WERI-Rb-1 (cell line): Measurements from ENCODE around the gene ATP11A.
"Not testable (repeated sequence)": the region's sequence is repeated elsewhere in the genome, so short reads cannot be mapped to it uniquely, and the experiment has no call there.

Experiments used
- DNase-seq: peaks from one replicate; pipeline ENCODE4 v3.0.0-alpha.2; 2020
- H3K27ac ChIP-seq: fragments of 250-450 bp; sonication (Bioruptor Pico); 2 replicates; pipeline ENCODE4 v1.5.1; 2020; ENCODE audit warnings: mild to moderate bottlenecking, moderate library complexity
- H3K27me3 ChIP-seq: fragments of 250-450 bp; sonication (Bioruptor Pico); 2 replicates; pipeline ENCODE4 v1.5.1; 2021; ENCODE audit warnings: mild to moderate bottlenecking, low read depth, moderate library complexity; ENCODE audit not compliant: insufficient read depth, severe bottlenecking
- H3K36me3 ChIP-seq: fragments of 250-450 bp; sonication (Bioruptor Pico); 2 replicates; pipeline ENCODE4 v1.5.1; 2020; ENCODE audit warnings: mild to moderate bottlenecking, moderate library complexity
- H3K4me3 ChIP-seq: 2 replicates; pipeline ENCODE4 v1.5.1; 2011; ENCODE audit warnings: low read depth, mild to moderate bottlenecking, control low read depth, low read length
- H3K9me3 ChIP-seq: fragments of 250-450 bp; sonication (Bioruptor Pico); 2 replicates; pipeline ENCODE4 v1.5.1; 2021; ENCODE audit warnings: mild to moderate bottlenecking, moderate library complexity; ENCODE audit not compliant: severe bottlenecking
- TF ChIP-seq, protein P1 (sequence below): IDR thresholded peaks from 2 replicates; pipeline ENCODE4 v1.5.1; 2011; ENCODE audit warnings: low read depth, mild to moderate bottlenecking, control low read depth, inconsistent platforms, low read length

ATP11A gene

DNA sequence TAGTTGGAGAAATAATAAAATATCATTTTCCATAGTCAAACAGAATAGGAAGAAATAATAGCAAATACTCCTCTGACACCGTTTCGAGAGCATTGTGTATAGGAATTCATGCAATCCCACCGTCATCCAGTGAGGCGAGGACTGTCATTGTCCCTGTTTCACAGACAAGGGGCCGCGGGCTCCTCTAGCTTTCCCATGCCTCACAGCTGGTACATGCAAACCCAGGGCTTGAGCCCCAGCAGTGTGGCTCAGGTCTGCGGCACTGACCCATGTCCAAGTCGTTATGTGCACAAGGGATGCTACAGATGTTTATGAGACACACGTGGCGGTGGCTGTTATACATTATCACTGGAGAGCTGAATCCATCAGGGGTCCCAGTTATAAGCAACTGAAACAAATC, 18.5 kb upstream of the ATP11A start:
- no peaks in the 10 kb centered on the region for H3K36me3 ChIP-seq
- H3K9me3 ChIP-seq, result no peaks in the 10 kb centered on the region
- TF ChIP-seq, protein P1, sequence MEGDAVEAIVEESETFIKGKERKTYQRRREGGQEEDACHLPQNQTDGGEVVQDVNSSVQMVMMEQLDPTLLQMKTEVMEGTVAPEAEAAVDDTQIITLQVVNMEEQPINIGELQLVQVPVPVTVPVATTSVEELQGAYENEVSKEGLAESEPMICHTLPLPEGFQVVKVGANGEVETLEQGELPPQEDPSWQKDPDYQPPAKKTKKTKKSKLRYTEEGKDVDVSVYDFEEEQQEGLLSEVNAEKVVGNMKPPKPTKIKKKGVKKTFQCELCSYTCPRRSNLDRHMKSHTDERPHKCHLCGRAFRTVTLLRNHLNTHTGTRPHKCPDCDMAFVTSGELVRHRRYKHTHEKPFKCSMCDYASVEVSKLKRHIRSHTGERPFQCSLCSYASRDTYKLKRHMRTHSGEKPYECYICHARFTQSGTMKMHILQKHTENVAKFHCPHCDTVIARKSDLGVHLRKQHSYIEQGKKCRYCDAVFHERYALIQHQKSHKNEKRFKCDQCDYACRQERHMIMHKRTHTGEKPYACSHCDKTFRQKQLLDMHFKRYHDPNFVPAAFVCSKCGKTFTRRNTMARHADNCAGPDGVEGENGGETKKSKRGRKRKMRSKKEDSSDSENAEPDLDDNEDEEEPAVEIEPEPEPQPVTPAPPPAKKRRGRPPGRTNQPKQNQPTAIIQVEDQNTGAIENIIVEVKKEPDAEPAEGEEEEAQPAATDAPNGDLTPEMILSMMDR, result no peak
- DNase-seq, result no peak
- H3K27me3 ChIP-seq, result no peaks in the 10 kb centered on the region
- H3K27ac ChIP-seq, result no peak overlapping the region
- H3K4me3 ChIP-seq, result no peak overlapping the region

DNA sequence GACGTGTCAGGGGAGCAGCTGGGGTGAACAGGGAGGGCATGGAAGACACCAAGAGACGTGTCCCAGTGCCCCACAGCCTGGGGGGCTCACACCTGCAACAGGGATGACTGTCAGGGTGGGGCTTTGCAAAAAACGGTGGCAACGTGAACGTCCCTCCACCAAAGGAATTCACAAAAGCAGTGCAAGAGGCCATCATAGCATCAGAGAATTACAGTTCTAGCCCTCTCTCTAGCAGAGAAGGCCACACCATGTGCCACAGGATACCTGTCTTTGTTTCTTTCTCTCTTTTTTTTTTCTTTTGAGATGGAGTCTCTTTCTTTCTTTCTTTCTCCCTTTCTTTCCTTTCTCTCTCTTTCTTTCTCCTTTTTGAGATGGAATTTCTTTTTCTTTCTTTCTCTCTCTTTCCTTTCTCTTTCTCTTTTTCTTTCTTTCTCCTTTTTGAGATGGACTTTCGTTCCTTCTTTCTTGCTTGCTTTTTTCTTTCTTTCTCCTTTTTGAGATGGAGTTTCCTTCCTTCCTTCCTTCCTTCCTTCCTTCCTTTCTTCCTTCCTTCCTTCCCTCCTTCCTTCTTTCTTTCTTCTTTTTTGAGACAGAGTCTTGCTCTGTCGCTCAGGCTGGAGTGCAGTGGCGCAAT, 17.1 kb upstream of the ATP11A start:
- H3K4me3 ChIP-seq, result no peak overlapping the region
- no peaks in the 10 kb centered on the region for H3K27me3 ChIP-seq
- H3K9me3 ChIP-seq, result no peaks in the 10 kb centered on the region
- no peaks in the 10 kb centered on the region for H3K36me3 ChIP-seq
- no peak for DNase-seq
- H3K27ac ChIP-seq, result no peak overlapping the region
- TF ChIP-seq, protein P1, result no peak

DNA sequence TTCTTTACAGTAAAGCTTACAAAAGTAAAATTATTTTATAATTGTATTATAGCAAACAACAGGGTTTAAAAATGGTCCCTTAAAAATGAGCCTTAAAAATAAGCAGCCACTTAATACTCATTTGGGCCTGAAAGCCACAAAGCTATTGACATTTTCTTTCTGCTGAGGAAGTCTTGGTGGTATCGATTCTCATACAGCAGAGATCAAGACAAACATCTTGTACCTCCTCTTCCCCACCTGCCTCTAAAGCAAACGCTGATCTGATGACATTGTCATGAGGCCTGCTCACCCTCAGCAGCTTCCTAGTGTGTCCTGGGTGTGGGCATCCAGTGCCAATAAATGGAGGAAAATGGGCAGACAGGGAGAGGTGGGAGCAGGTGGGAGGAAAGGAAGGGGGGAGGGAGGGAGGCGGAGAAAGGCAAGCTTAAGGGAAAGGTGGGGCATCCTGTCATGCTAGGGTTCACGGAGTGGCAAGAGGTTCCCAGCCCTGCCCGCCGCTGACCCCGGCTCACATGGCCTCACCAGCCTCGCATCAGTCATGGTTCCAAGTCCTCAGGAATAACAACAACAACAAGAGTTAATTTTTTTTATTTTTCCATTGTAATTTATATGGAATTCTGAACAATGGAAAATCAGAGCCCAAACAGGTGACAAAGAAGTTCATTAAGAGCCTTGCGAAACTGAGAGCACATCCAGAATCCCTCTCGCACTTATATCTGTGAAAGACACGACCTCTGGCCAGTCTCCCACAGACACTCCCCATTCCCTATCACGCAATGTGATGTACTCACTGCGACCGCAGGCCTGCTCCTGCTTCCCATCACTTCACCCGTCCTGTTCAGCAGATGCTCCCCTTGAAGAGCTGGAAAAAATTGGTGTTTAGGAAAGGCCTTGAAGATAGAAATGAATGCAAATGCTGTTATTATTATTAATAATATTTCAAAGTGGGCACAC, 15.1 kb upstream of the ATP11A start:
- Histone ChIP-seq H3K4me3 (no peak overlapping the region), H3K36me3 (no peaks in the 10 kb centered on the region), H3K9me3 (peaks cover 6% of the 10 kb centered on the region), H3K27ac (no peak overlapping the region), H3K27me3 (no peaks in the 10 kb centered on the region)
- no peak for DNase-seq
- TF ChIP-seq, protein P1, result no peak

DNA sequence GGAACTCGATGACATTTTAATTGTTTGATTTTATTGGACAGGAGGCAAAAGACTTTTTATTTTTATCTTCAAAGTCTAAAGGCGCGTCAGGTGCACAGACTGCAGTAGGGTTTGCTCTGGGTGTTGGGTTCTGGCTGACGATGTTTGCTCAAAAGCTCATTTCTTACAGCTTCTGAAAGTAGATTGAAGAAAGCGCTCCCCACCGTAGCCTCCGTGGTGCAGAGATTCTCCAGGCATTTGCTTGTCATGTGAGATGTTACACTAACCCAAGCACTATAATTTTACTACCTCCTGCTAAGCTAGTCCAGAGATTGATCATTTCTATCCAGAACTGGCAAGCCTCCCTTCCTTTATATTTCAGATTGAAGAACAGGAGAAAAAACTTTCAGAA, 14.5 kb upstream of the ATP11A start:
- Histone ChIP-seq H3K27me3 (no peaks in the 10 kb centered on the region), H3K9me3 (peaks cover 6% of the 10 kb centered on the region), H3K4me3 (no peak overlapping the region), H3K27ac (no peak overlapping the region), H3K36me3 (no peaks in the 10 kb centered on the region)
- TF ChIP-seq, protein P1, result no peak
- no peak for DNase-seq

DNA sequence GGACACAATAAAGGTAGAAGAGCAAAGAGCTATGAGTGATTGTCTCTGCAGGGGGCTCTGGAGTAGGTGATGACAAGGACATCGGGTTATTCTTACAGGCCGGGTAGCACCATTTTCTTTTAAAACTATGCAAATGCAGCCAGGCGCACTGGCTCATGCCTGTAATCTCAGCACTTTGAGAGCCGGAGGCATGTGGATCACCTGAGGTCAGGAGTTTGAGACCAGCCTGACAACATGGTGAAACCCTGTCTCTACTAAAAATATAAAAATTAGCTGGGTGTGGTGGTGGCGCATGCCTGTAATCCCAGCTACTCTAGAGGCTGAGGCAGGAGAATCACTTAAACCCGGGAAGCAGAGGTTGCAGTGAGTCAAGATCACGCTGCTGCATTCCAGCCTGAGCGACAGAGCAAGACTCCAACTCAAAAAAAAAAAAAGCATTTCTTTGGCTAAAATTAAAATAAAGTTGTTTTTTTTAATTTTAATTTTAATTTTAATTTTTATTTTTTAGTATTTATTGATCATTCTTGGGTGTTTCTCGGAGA, 12.3 kb upstream of the ATP11A start:
- DNase-seq, H3K4me3 ChIP-seq, H3K27me3 ChIP-seq, H3K36me3 ChIP-seq, H3K27ac ChIP-seq, H3K9me3 ChIP-seq: not testable (repeated sequence)

DNA sequence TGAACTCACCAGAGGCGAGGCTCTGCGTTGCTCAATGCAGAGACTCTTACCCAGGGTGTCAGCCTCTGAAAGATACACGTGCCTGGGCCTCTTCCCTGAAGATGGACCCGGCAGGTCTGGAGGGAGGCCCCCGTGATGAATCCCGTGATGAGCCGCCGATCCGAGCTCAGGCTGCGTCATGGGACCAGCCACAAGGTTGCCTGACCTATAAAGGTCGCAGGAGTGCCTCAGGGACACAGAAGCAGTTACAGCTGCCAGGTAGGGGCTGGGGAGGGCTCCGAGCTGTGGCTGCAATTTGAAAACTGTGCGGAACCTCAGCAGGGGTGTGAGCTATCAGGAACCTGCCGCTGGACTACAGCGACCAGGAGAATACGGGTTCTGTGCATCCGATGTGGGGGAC, 10.5 kb upstream of the ATP11A start:
- H3K36me3 ChIP-seq, result no peaks in the 10 kb centered on the region
- no peak overlapping the region for H3K4me3 ChIP-seq
- peaks cover 6% of the 10 kb centered on the region for H3K9me3 ChIP-seq
- no peaks in the 10 kb centered on the region for H3K27me3 ChIP-seq
- TF ChIP-seq, protein P1, result no peak
- H3K27ac ChIP-seq, result no peak overlapping the region
- no peak for DNase-seq
